K562 (cell line): Measurements from ENCODE around the gene LTBR. TPM values are rescaled to one million over a fixed set of nuclear protein-coding genes. Genes with fewer than 3 reads are reported as not detected.

Experiments
- BRD4 ChIP-seq: fragments of 200-600 bp; sonication (generic); IDR thresholded peaks from 2 replicates; pipeline ENCODE4 v1.6.1; 2017; ENCODE audit warnings: inconsistent platforms
- BRF1 ChIP-seq: IDR thresholded peaks from 3 replicates; pipeline ENCODE4 v1.6.1; 2011; ENCODE audit warnings: borderline replicate concordance, mild to moderate bottlenecking; ENCODE audit not compliant: insufficient read length; ENCODE audit errors: extremely low read depth
- CTBP1 ChIP-seq: fragments of 450-650 bp; IDR thresholded peaks from 2 replicates; pipeline ENCODE4 v1.6.1; 2016; ENCODE audit warnings: borderline replicate concordance
- GABPA ChIP-seq: fragments of 200-800 bp; sonication (Bioruptor generic); conservative IDR thresholded peaks from 2 replicates; pipeline ENCODE4 v1.6.1; 2016; ENCODE audit warnings: low read depth, missing genetic modification characterization, missing compliant biosample characterization
- LEF1 ChIP-seq: fragments of 450-650 bp; IDR thresholded peaks from 2 replicates; pipeline ENCODE4 v1.6.1; 2016; ENCODE audit warnings: mild to moderate bottlenecking
- MAZ ChIP-seq, 2 experiments: fragments of 450-650 bp in 1 of 2; sonication (generic) in 1 of 2; formaldehyde crosslinking; IDR thresholded peaks in 1 of 2; conservative IDR thresholded peaks in 1 of 2; 2 replicates each; pipeline versions ENCODE4 v1.4.0 to v1.5.0; 2020; ENCODE audit warnings: mild to moderate bottlenecking in 1 of 2, missing genetic modification reagents in 1 of 2
- MECOM ChIP-seq: fragments of 250-450 bp; sonication (Bioruptor Pico); IDR thresholded peaks from 2 replicates; pipeline ENCODE4 v1.8.0; 2022; ENCODE audit warnings: inconsistent platforms
- PHF20 ChIP-seq: fragments of 450-650 bp; IDR thresholded peaks from 2 replicates; pipeline ENCODE4 v1.6.1; 2018; ENCODE audit not compliant: partially characterized antibody
- POLR2A ChIP-seq: fragments of 450-650 bp; conservative IDR thresholded peaks from 2 replicates; pipeline ENCODE4 v1.6.1; 2016
- RNF2 ChIP-seq: sonication (generic); IDR thresholded peaks from 2 replicates; pipeline ENCODE4 v1.6.1; 2016
- SPI1 ChIP-seq: IDR thresholded peaks from 2 replicates; pipeline ENCODE4 v1.6.1; 2011; ENCODE audit warnings: low read depth, low read length, control low read depth, borderline replicate concordance
- ZNF184 ChIP-seq: sonication (generic); formaldehyde crosslinking; IDR thresholded peaks from 2 replicates; pipeline ENCODE4 v1.5.0; 2020; ENCODE audit warnings: missing genetic modification reagents
- ZNF311 ChIP-seq: fragments of 250-450 bp; sonication (Bioruptor Pico); IDR thresholded peaks from 2 replicates; pipeline ENCODE4 v1.4.0; 2020; ENCODE audit warnings: mild to moderate bottlenecking, moderate library complexity
- polyA plus RNA-seq, 8 experiments: library from polyadenylated mRNA; depleted of rRNA in 4 of 8; stranded (reverse) in 5 of 8; unstranded in 3 of 8; fragments of >200 nt; fragmentation: Nextera tagmentation in 2 of 8; fragmentation: Illumina TruSeq in 1 of 8; extraction: Ambion mirVana in 2 of 8; extraction: Trizol in 1 of 8; gene quantifications; 2 replicates each; pipeline versions ENCODE4 v1.2.1 to v1.2.3, GENCODE V29; 2011 to 2014; ENCODE audit warnings: inconsistent platforms in 1 of 8, missing spikeins in 1 of 8
- total RNA-seq, 7 experiments: library from RNA; depleted of rRNA in 6 of 7; stranded (reverse); fragments of >200 nt in 6 of 7; fragmentation: Illumina TruSeq in 2 of 7; extraction: Trizol in 2 of 7; gene quantifications; 2 replicates each; pipeline versions ENCODE4 v1.2.1 to v1.2.3, GENCODE V29; 2011 to 2021; ENCODE audit warnings: low replicate concordance in 1 of 7
- TF ChIP-seq, protein P1 (sequence below): fragments of 450-650 bp; formaldehyde crosslinking; IDR thresholded peaks from 2 replicates; pipeline ENCODE4 v1.4.0; 2020; ENCODE audit warnings: mild to moderate bottlenecking, moderate library complexity
- TF ChIP-seq, protein P2 (sequence below): sonication (generic); formaldehyde crosslinking; IDR thresholded peaks from 2 replicates; pipeline ENCODE4 v1.4.0; 2020; ENCODE audit warnings: mild to moderate bottlenecking, missing genetic modification reagents
- TF ChIP-seq, protein P3 (sequence below): fragments of 200-800 bp; sonication (Bioruptor generic); IDR thresholded peaks from 2 replicates; pipeline ENCODE4 v1.6.1; 2017; ENCODE audit warnings: missing genetic modification characterization, missing compliant biosample characterization
- TF ChIP-seq, protein P4 (sequence below): fragments of 450-650 bp; IDR thresholded peaks from 2 replicates; pipeline ENCODE4 v1.6.1; 2016; ENCODE audit warnings: missing biosample characterization, missing genetic modification characterization
- TF ChIP-seq, protein P5 (sequence below): IDR thresholded peaks from 2 replicates; pipeline ENCODE4 v1.6.1; 2014; ENCODE audit warnings: antibody characterized with exemption
- TF ChIP-seq, protein P6 (sequence below): fragments of 450-650 bp; IDR thresholded peaks from 2 replicates; pipeline ENCODE4 v1.6.1; 2016; ENCODE audit warnings: antibody characterized with exemption

Gene LTBR
- total and polyA plus RNA-seq, 9 of the 15 experiments (the other 6 are each of a cell fraction or from before 2014, with no cell fraction given), result 0.96 to 69.0 (median 35.3) TPM

DNA sequence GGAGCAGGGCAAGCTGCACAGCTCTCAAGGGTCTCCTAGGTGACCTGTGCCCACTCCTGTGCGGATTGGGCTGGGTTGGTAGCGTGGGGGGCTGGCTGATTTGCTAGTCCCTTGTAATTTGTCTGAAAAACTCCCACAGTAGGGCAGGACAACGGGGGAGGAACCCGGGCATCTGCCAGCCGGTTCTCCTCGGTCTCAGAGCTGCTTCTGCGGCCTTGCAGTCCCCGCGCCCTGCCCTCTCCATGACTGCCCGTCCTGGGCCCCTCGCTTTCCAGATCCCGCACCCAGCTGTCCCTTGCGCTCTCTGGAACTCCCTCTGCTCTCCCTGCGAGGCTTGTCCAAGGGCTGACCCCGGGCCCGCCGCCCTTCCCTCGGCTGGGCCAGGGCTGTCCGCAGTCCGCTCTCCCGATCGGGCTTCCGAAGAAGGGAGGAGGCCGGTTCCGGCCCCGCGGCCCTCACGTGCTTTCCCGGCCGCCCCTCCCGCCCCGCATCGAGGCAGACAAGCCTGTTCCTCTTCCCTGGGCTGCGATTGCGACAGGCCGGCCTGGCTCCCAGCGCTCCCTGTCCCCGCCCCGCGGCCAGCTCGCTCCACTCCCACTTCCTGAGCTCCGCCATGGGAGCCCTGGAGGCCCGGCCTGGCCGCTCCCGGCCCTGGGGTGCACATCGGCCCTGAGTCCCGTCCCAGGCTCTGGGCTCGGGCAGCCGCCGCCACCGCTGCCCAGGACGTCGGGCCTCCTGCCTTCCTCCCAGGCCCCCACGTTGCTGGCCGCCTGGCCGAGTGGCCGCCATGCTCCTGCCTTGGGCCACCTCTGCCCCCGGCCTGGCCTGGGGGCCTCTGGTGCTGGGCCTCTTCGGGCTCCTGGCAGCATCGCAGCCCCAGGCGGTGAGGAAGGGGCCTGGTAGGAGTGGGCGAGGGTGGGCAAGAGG lies at the start of gene LTBR (continued):
- TF ChIP-seq, protein P1, sequence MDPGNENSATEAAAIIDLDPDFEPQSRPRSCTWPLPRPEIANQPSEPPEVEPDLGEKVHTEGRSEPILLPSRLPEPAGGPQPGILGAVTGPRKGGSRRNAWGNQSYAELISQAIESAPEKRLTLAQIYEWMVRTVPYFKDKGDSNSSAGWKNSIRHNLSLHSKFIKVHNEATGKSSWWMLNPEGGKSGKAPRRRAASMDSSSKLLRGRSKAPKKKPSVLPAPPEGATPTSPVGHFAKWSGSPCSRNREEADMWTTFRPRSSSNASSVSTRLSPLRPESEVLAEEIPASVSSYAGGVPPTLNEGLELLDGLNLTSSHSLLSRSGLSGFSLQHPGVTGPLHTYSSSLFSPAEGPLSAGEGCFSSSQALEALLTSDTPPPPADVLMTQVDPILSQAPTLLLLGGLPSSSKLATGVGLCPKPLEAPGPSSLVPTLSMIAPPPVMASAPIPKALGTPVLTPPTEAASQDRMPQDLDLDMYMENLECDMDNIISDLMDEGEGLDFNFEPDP (CRISPR knock-in tag), result no peak
- TF ChIP-seq, protein P2, sequence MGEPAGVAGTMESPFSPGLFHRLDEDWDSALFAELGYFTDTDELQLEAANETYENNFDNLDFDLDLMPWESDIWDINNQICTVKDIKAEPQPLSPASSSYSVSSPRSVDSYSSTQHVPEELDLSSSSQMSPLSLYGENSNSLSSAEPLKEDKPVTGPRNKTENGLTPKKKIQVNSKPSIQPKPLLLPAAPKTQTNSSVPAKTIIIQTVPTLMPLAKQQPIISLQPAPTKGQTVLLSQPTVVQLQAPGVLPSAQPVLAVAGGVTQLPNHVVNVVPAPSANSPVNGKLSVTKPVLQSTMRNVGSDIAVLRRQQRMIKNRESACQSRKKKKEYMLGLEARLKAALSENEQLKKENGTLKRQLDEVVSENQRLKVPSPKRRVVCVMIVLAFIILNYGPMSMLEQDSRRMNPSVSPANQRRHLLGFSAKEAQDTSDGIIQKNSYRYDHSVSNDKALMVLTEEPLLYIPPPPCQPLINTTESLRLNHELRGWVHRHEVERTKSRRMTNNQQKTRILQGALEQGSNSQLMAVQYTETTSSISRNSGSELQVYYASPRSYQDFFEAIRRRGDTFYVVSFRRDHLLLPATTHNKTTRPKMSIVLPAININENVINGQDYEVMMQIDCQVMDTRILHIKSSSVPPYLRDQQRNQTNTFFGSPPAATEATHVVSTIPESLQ (CRISPR knock-in tag), result 0 out of 2 replicates have a peak, but pooled peaks have one; percentile 51
- TF ChIP-seq RNF2 (peak; percentile 77; the same call in 1 of the 2 replicates), LEF1 (peak; percentile 57; the same call in 1 of the 2 replicates), CTBP1 (peak; percentile 47; the same call in 1 of the 2 replicates), ZNF311 (CRISPR knock-in tag) (no peak), BRF1 (no peak), PHF20 (peak; percentile 39), MAZ (CRISPR knock-in tag; conservative IDR thresholded peaks at IDR 0.05 in 1 of 2, IDR thresholded peaks at IDR 0.05 in 1 of 2) (peak; percentile 69 to 94; a peak in 3 of 4 replicates), POLR2A (peak; percentile 77), GABPA (tag) (peak; percentile 77), ZNF184 (no peak), MECOM (CRISPR knock-in tag) (no peak), BRD4 (peak; percentile 77; the same call in 1 of the 2 replicates), SPI1 (peak; percentile 77; the same call in 1 of the 2 replicates)
- TF ChIP-seq, protein P3, sequence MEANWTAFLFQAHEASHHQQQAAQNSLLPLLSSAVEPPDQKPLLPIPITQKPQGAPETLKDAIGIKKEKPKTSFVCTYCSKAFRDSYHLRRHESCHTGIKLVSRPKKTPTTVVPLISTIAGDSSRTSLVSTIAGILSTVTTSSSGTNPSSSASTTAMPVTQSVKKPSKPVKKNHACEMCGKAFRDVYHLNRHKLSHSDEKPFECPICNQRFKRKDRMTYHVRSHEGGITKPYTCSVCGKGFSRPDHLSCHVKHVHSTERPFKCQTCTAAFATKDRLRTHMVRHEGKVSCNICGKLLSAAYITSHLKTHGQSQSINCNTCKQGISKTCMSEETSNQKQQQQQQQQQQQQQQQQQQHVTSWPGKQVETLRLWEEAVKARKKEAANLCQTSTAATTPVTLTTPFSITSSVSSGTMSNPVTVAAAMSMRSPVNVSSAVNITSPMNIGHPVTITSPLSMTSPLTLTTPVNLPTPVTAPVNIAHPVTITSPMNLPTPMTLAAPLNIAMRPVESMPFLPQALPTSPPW (CRISPR knock-in tag), result peak; percentile 87
- TF ChIP-seq, protein P4, sequence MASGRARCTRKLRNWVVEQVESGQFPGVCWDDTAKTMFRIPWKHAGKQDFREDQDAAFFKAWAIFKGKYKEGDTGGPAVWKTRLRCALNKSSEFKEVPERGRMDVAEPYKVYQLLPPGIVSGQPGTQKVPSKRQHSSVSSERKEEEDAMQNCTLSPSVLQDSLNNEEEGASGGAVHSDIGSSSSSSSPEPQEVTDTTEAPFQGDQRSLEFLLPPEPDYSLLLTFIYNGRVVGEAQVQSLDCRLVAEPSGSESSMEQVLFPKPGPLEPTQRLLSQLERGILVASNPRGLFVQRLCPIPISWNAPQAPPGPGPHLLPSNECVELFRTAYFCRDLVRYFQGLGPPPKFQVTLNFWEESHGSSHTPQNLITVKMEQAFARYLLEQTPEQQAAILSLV (tag), result no peak
- TF ChIP-seq, protein P5, sequence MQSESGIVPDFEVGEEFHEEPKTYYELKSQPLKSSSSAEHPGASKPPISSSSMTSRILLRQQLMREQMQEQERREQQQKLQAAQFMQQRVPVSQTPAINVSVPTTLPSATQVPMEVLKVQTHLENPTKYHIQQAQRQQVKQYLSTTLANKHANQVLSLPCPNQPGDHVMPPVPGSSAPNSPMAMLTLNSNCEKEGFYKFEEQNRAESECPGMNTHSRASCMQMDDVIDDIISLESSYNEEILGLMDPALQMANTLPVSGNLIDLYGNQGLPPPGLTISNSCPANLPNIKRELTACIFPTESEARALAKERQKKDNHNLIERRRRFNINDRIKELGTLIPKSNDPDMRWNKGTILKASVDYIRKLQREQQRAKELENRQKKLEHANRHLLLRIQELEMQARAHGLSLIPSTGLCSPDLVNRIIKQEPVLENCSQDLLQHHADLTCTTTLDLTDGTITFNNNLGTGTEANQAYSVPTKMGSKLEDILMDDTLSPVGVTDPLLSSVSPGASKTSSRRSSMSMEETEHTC, result peak; percentile 80; the same call in 1 of the 2 replicates
- TF ChIP-seq, protein P6, sequence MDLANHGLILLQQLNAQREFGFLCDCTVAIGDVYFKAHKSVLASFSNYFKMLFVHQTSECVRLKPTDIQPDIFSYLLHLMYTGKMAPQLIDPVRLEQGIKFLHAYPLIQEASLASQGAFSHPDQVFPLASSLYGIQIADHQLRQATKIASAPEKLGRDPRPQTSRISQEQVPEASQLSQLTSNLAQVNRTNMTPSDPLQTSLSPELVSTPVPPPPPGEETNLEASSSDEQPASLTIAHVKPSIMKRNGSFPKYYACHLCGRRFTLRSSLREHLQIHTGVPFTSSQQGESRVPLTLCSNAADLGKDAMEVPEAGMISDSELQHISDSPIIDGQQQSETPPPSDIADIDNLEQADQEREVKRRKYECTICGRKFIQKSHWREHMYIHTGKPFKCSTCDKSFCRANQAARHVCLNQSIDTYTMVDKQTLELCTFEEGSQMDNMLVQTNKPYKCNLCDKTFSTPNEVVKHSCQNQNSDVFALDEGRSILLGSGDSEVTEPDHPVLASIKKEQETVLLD, result no peak
